KMS-11 (cell line): ENCODE results near the gene RALGAPA2.

Source experiments
- H2AFZ ChIP-seq: fragments of 200-600 bp; sonication (generic); 2 replicates; pipeline ENCODE4 v1.6.1; 2016; ENCODE audit warnings: antibody characterized with exemption, mixed run types, low read depth
- H3K27ac ChIP-seq: fragments of 200-600 bp; sonication (generic); 2 replicates; pipeline ENCODE4 v1.6.1; 2016; ENCODE audit warnings: mild to moderate bottlenecking, mixed run types
- H3K27me3 ChIP-seq: fragments of 200-600 bp; sonication (generic); 2 replicates; pipeline ENCODE4 v1.6.1; 2017; ENCODE audit warnings: mild to moderate bottlenecking, low read depth, mixed run types, moderate library complexity; ENCODE audit not compliant: insufficient read depth
- H3K36me3 ChIP-seq: fragments of 200-600 bp; sonication (generic); 2 replicates; pipeline ENCODE4 v1.6.1; 2017; ENCODE audit warnings: mild to moderate bottlenecking, mixed run types; ENCODE audit not compliant: insufficient read depth
- H3K4me1 ChIP-seq: fragments of 200-600 bp; sonication (generic); 2 replicates; pipeline ENCODE4 v1.6.1; 2016; ENCODE audit warnings: mild to moderate bottlenecking, low read depth, mixed run types; ENCODE audit not compliant: poor library complexity, severe bottlenecking
- H3K4me2 ChIP-seq: fragments of 200-600 bp; sonication (generic); 2 replicates; pipeline ENCODE4 v1.7.0; 2016; ENCODE audit warnings: mild to moderate bottlenecking, mixed run types
- H3K4me3 ChIP-seq: fragments of 200-600 bp; sonication (generic); IDR thresholded peaks from 2 replicates; pipeline ENCODE4 v1.6.1; 2017; ENCODE audit warnings: low read depth, low read length, mixed read lengths; ENCODE audit not compliant: insufficient read depth
- H3K79me2 ChIP-seq: fragments of 200-600 bp; sonication (generic); 2 replicates; pipeline ENCODE4 v1.6.1; 2016; ENCODE audit warnings: low read depth, mixed run types; ENCODE audit not compliant: insufficient read depth
- H3K9ac ChIP-seq: fragments of 200-600 bp; sonication (generic); 2 replicates; pipeline ENCODE4 v1.6.1; 2016; ENCODE audit warnings: mild to moderate bottlenecking, mixed run types
- H4K20me1 ChIP-seq: fragments of 200-600 bp; sonication (generic); 2 replicates; pipeline ENCODE4 v1.6.1; 2016; ENCODE audit warnings: mild to moderate bottlenecking, mixed run types; ENCODE audit not compliant: insufficient read depth
- CTCF ChIP-seq: fragments of 200-600 bp; sonication (generic); conservative IDR thresholded peaks from 2 replicates; pipeline ENCODE4 v1.6.1; 2017; ENCODE audit warnings: low read depth, mild to moderate bottlenecking, antibody characterized with exemption, low read length, moderate library complexity, mixed read lengths

The RALGAPA2 gene

GRCh38 chr20:20561841-20562240, 150.6 kb downstream of the RALGAPA2 start:
- peak overlapping the region; percentile 45; the same call in 1 of the 2 replicates for H3K4me2 ChIP-seq
- no peaks in the 10 kb centered on the region for H4K20me1 ChIP-seq
- peaks cover 22% of the 10 kb centered on the region for H3K4me1 ChIP-seq
- H3K79me2 ChIP-seq: no peaks in the 10 kb centered on the region
- H3K36me3 ChIP-seq: no peaks in the 10 kb centered on the region
- H2AFZ ChIP-seq: no peak overlapping the region
- no peak overlapping the region for H3K27ac ChIP-seq
- no peak for TF ChIP-seq CTCF
- H3K27me3 ChIP-seq: peaks cover 19% of the 10 kb centered on the region; the same call in 1 of the 2 replicates
- no peak overlapping the region for H3K9ac ChIP-seq
- no peak overlapping the region for H3K4me3 ChIP-seq

GRCh38 chr20:20561172-20561571, 151.3 kb downstream of the RALGAPA2 start:
- no peak for TF ChIP-seq CTCF
- Histone ChIP-seq H3K4me2 (peak overlapping the region; percentile 2; the same call in 1 of the 2 replicates), H4K20me1 (no peaks in the 10 kb centered on the region), H3K4me3 (no peak overlapping the region), H2AFZ (no peak overlapping the region), H3K9ac (no peak overlapping the region), H3K36me3 (no peaks in the 10 kb centered on the region), H3K79me2 (no peaks in the 10 kb centered on the region), H3K4me1 (peaks cover 22% of the 10 kb centered on the region), H3K27ac (no peak overlapping the region), H3K27me3 (peaks cover 19% of the 10 kb centered on the region; the same call in 1 of the 2 replicates)

GRCh38 chr20:20557406-20557805, 155.0 kb downstream of the RALGAPA2 start:
- Histone ChIP-seq H4K20me1 (no peaks in the 10 kb centered on the region), H3K27ac (no peak overlapping the region)
- TF ChIP-seq CTCF: no peak

GRCh38 chr20:20555838-20556237, 156.6 kb downstream of the RALGAPA2 start:
- H3K27me3 ChIP-seq: peaks cover 14% of the 10 kb centered on the region; the same call in 1 of the 2 replicates
- H4K20me1 ChIP-seq: no peaks in the 10 kb centered on the region
- H3K79me2 ChIP-seq: no peaks in the 10 kb centered on the region
- no peaks in the 10 kb centered on the region for H3K36me3 ChIP-seq
- no peak overlapping the region for H3K27ac ChIP-seq
- no peak overlapping the region for H3K9ac ChIP-seq
- no peak for TF ChIP-seq CTCF
- H3K4me3 ChIP-seq: no peak overlapping the region
- no peak overlapping the region for H2AFZ ChIP-seq
- no peaks in the 10 kb centered on the region for H3K4me1 ChIP-seq
- H3K4me2 ChIP-seq: no peak overlapping the region

More at GRCh38 chr20:20557406-20557805, 155.0 kb downstream of the RALGAPA2 start:
- H3K9ac ChIP-seq: no peak overlapping the region
- peaks cover 14% of the 10 kb centered on the region for H3K4me1 ChIP-seq
- H3K4me3 ChIP-seq: no peak overlapping the region
- no peak overlapping the region for H2AFZ ChIP-seq
- H3K27me3 ChIP-seq: peaks cover 15% of the 10 kb centered on the region; the same call in 1 of the 2 replicates
- H3K4me2 ChIP-seq: no peak overlapping the region
- H3K79me2 ChIP-seq: no peaks in the 10 kb centered on the region
- no peaks in the 10 kb centered on the region for H3K36me3 ChIP-seq
